GM23248 (cell line): ENCODE measurements around the gene TNS3.

Source experiments
- EZH2 ChIP-seq: fragments of 200-600 bp; sonication (generic); IDR thresholded peaks from 2 replicates; pipeline ENCODE4 v1.6.1; 2018; ENCODE audit warnings: antibody characterized with exemption, mild to moderate bottlenecking; ENCODE audit not compliant: insufficient read depth, poor library complexity, severe bottlenecking
- EZH2phosphoT487 ChIP-seq: fragments of 200-600 bp; sonication (generic); IDR thresholded peaks from 2 replicates; pipeline ENCODE4 v1.6.1; 2018; ENCODE audit warnings: antibody characterized with exemption, moderate library complexity, mild to moderate bottlenecking, low read depth; ENCODE audit not compliant: insufficient read depth

DNA sequence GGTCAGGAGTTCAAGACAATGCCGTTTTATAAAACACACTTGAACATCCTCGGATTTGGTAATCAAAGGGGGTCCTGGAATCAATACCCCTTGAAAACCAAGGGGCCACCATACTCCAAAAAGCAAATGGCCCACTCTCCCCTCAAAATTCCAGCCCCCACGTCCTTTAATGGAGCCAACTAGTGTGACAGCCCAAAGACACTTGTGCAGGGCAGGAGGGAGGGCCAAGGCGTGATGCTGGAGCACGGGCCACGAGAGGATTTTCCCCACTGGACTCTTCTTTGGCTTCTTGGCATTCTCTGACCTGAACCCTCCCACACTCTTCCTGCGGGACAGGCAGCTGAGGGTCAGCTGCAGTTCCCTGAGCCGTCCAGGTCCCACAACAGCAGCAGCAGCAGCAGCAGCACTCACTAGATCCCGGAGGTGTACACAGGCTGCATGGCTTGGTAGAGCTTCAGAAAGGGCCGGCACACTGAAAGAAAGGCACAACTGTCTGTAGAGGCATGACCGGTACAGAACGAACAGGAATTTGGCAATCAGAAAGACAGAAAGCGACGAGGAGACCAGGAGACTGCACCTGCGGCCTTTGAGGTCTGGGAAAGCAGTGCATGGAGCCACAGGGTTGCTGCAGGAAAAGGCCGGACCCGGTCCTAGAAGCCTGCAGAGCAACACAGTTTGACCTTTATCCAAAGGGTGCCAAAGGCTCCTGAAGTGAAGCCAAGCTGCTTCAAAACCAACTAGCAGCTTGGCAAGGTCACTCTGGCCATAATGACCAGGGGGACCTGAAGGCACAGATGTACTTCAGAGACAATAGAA lies 168.2 kb downstream of the TNS3 start:
- TF ChIP-seq EZH2phosphoT487 (no peak), EZH2 (no peak)
